Body of pancreas (tissue), 4 donors: ENCODE measurements around the gene DENND4B. TPM values are rescaled to one million over a fixed set of nuclear protein-coding genes. Genes with fewer than 3 reads are reported as not detected.

Experiments used
- ATAC-seq: fragments of 150-250 bp; one replicate; pipeline ENCODE4 v1.9.1; 2016
- DNase-seq, 4 donors: peaks; one replicate each; pipeline ENCODE4 v3.0.0-alpha.2; 2019
- H3K27ac ChIP-seq, 4 donors: fragments of 200-600 bp; sonication (generic); 1 replicate in 3 of 4; 2 replicates in 1 of 4; pipeline versions ENCODE4 v1.5.1 to v1.6.1; 2016 to 2019; ENCODE audit warnings: mild to moderate bottlenecking in 1 of 4, mixed read lengths in 1 of 4, moderate library complexity in 1 of 4
- H3K27me3 ChIP-seq, 2 donors: fragments of 200-600 bp; sonication (generic); one replicate each; pipeline ENCODE4 v1.6.0; 2016; ENCODE audit warnings: mild to moderate bottlenecking in 1 of 2
- H3K36me3 ChIP-seq, 2 donors: fragments of 200-600 bp; sonication (generic); replicated peaks in 1 of 2; 2 replicates each; pipeline ENCODE4 v1.5.1; 2016; ENCODE audit warnings: low read depth in 2 of 2; ENCODE audit not compliant: insufficient read depth in 1 of 2
- H3K4me1 ChIP-seq: fragments of 200-600 bp; sonication (generic); one replicate; pipeline ENCODE4 v1.6.0; 2016
- H3K4me3 ChIP-seq, 2 donors: fragments of 200-600 bp; sonication (generic); 1 replicate in 1 of 2; 2 replicates in 1 of 2; pipeline ENCODE4 v1.5.1; 2016 to 2019
- H3K9me3 ChIP-seq, 3 donors: fragments of 200-600 bp; sonication (generic); 1 replicate in 2 of 3; 2 replicates in 1 of 3; pipeline ENCODE4 v1.5.1; 2016
- CTCF ChIP-seq, 7 experiments: fragments of 450-650 bp in 4 of 7; fragments of 200-600 bp in 3 of 7; sonication (generic) in 3 of 7; IDR thresholded peaks; one replicate each; pipeline ENCODE4 v1.5.1; 2016 to 2019; ENCODE audit warnings: antibody characterized with exemption in 7 of 7
- POLR2A ChIP-seq, 3 donors: fragments of 450-650 bp; IDR thresholded peaks; one replicate each; pipeline ENCODE4 v1.6.1; 2016; ENCODE audit warnings: antibody characterized with exemption in 3 of 3, mild to moderate bottlenecking in 2 of 3
- WGBS, 2 donors: methylation state at CpG; one replicate each; pipeline ENCODE4 v1.1.5; 2017; 5-methylcytosine and 5-hydroxymethylcytosine counted together
- intact Hi-C: fragments of 100-400 bp; cut with DNase I; formaldehyde crosslinking; loops from one replicate; pipeline ENCODE4 v1.15.1; 2023
- total RNA-seq, 2 donors: library from RNA; depleted of rRNA; stranded (reverse); fragments of >200 nt; gene quantifications; one replicate each; pipeline ENCODE4 v1.1.0, GENCODE V29; 2016

DENND4B gene
- 10 to 100 TPM; 33.2 to 54.7 TPM for total RNA-seq

GRCh38 chr1:153946622-153947241, at the start of gene DENND4B:
Gene DENND4B (minus strand): TSS chr1:153946718. CDS start chr1:153944374, 2,344 bp downstream.
- Histone ChIP-seq H3K4me1 (peaks cover 26% of the 10 kb centered on the region), H3K27me3 (no peaks in the 10 kb centered on the region), H3K4me3 (peak within 1 kb of the TSS; percentile 32 to 74), H3K36me3 (peaks cover 0 to 12% of the 10 kb centered on the region in 2 donors), H3K27ac (peak within 1 kb of the TSS; percentile 79 to 95 (median 90)), H3K9me3 (no peaks in the 10 kb centered on the region)
- TF ChIP-seq CTCF (IDR thresholded peaks at IDR 0.05) (peak; percentile 89 to 99 (median 97)), POLR2A (IDR thresholded peaks at IDR 0.05) (no peak)
- DNase-seq (peak; percentile 80 to 86 (median 84)), ATAC-seq (peak; percentile 91)
- WGBS, 2 donors, result 16 to 36% methylated on average over 6 to 13 of the region's 28 CpGs
- intact Hi-C loops, result loop anchor here (10.0 kb wide), 1 partner anchor 142 kb away; no protein-coding TSS in a partner anchor

GRCh38 chr1:153995640-153996039, 49.1 kb upstream of the DENND4B start:
- no peaks in the 10 kb centered on the region for H3K9me3 ChIP-seq
- no peak overlapping the region for H3K27ac ChIP-seq
- H3K4me1 ChIP-seq, result peaks cover 25% of the 10 kb centered on the region
- intact Hi-C loops, result no loop called here
- no peak overlapping the region for H3K4me3 ChIP-seq
- peaks cover 0 to 6% of the 10 kb centered on the region in 2 donors for H3K36me3 ChIP-seq
- no peaks in the 10 kb centered on the region for H3K27me3 ChIP-seq
- ATAC-seq (no peak), DNase-seq (no peak)
- TF ChIP-seq POLR2A (IDR thresholded peaks at IDR 0.05), result no peak
- no peak for TF ChIP-seq CTCF (IDR thresholded peaks at IDR 0.05)
- 92 to 97% methylated on average over 11 of the region's 11 CpGs for WGBS, 2 donors

GRCh38 chr1:153995202-153995601, 48.7 kb upstream of the DENND4B start:
- intact Hi-C loops, result no loop called here
- no peaks in the 10 kb centered on the region for H3K9me3 ChIP-seq
- TF ChIP-seq POLR2A (IDR thresholded peaks at IDR 0.05) (no peak), CTCF (IDR thresholded peaks at IDR 0.05) (no peak)
- 86 to 92% methylated on average over 3 of the region's 3 CpGs for WGBS, 2 donors
- H3K4me1 ChIP-seq, result peaks cover 25% of the 10 kb centered on the region
- no peak for DNase-seq
- no peak for ATAC-seq
- no peaks in the 10 kb centered on the region for H3K27me3 ChIP-seq
- H3K4me3 ChIP-seq, result no peak overlapping the region
- peaks cover 0 to 6% of the 10 kb centered on the region in 2 donors for H3K36me3 ChIP-seq
- H3K27ac ChIP-seq, result no peak overlapping the region

- no peak for DNase-seq
- Histone ChIP-seq H3K4me3 (peak overlapping the region in 1 of 2 donors; percentile 63), H3K27ac (peak overlapping the region in 3 of 4 donors; percentile 91 to 95 (median 95)), H3K36me3 (peaks cover 0 to 6% of the 10 kb centered on the region in 2 donors), H3K9me3 (no peaks in the 10 kb centered on the region), H3K4me1 (peaks cover 33% of the 10 kb centered on the region), H3K27me3 (no peaks in the 10 kb centered on the region)
- TF ChIP-seq POLR2A (IDR thresholded peaks at IDR 0.05), result no peak
- TF ChIP-seq CTCF (IDR thresholded peaks at IDR 0.05), result no peak
- 76 to 82% methylated on average over 2 of the region's 2 CpGs for WGBS, 2 donors
- intact Hi-C loops, result no loop called here
- no peak for ATAC-seq
Measured at GRCh38 chr1:153991806-153992205, 45.3 kb upstream of the DENND4B start.
